ENCODE results near the gene ADCY3.

- TF ChIP-seq CTCF (IDR thresholded peaks at IDR 0.05; ENCODE audit: low read length) = no peak
- no peak for TF ChIP-seq EZH2 (IDR thresholded peaks at IDR 0.05; ENCODE audit: borderline replicate concordance, low read length)
These were observed 39.7 kb upstream of the ADCY3 start for GRCh38 chr2:24959761-24960160.

Measured in OCI-LY1 (cell line).